GM12878 (cell line): ENCODE results near the gene TMCC3. TPM values are rescaled to one million over a fixed set of nuclear protein-coding genes. Genes with fewer than 3 reads are reported as not detected.
"Not testable (repeated sequence)": the region's sequence is repeated elsewhere in the genome, so short reads cannot be mapped to it uniquely, and the experiment has no call there.

Experiments used
- ATAC-seq: fragments of 200-7000 bp; cut with Tn5 transposase; 3 replicates; pipeline ENCODE4 v1.9.1; 2020; ENCODE audit warnings: mild to moderate bottlenecking, moderate library complexity
- BruUV-seq: library from RNA; stranded (reverse); fragments of 400-500 nt; replicated peaks from 2 replicates; lab custom pipeline; 2021; lab: Mats Ljungman, UMichigan
- CTCF ChIA-PET: fragments of 300-600 bp; sonication (Branson Sonifier 250); formaldehyde crosslinking; extraction: SDS; loops from one replicate; lab custom pipeline; 2021; ENCODE audit warnings: inconsistent platforms; lab: Yijun Ruan, JAX
- POLR2A ChIA-PET: fragments of 350-600 bp; formaldehyde crosslinking; extraction: SDS; loops from one replicate; lab custom pipeline; 2021; ENCODE audit warnings: inconsistent platforms; lab: Charles Lee
- RAD21 ChIA-PET: fragments of 300-600 bp; sonication (Branson Sonifier 250); formaldehyde crosslinking; loops from one replicate; lab custom pipeline; 2023; ENCODE audit warnings: antibody characterized with exemption; ENCODE audit not compliant: unreplicated experiment; lab: Charles Lee
- SMC1A ChIA-PET: fragments of 300-600 bp; sonication (Branson Sonifier 250); formaldehyde crosslinking; loops from one replicate; lab custom pipeline; 2023; ENCODE audit not compliant: unreplicated experiment, uncharacterized antibody; lab: Charles Lee
- DNase-seq: peaks from one replicate; pipeline ENCODE4 v3.0.0-alpha.2; 2011; ENCODE audit warnings: low read depth, low spot score
- FAIRE-seq: peaks from 3 replicates; lab custom pipeline; 2011; peaks lifted over from hg19 to GRCh38; lab: Jason Lieb, UNC
- H2AFZ ChIP-seq: 2 replicates; pipeline ENCODE4 v1.6.0; 2011; ENCODE audit warnings: low read depth, low read length, control low read depth; ENCODE audit not compliant: control insufficient read depth
- H3K27ac ChIP-seq: 2 replicates; pipeline ENCODE4 v1.5.1; 2011; ENCODE audit warnings: control low read depth; ENCODE audit not compliant: control insufficient read depth, insufficient read depth
- H3K27me3 ChIP-seq, 2 experiments: replicated peaks in 1 of 2; 2 replicates each; pipeline versions ENCODE4 v1.6.0 to v1.6.1; 2011; ENCODE audit warnings: low read length in 1 of 2; ENCODE audit not compliant: control insufficient read depth in 2 of 2, insufficient read depth in 2 of 2
- H3K36me3 ChIP-seq, 2 experiments: 2 replicates each; pipeline ENCODE4 v1.5.1; 2011; ENCODE audit warnings: low read length in 1 of 2; ENCODE audit not compliant: control insufficient read depth in 2 of 2, insufficient read depth in 2 of 2
- H3K4me1 ChIP-seq: 2 replicates; pipeline ENCODE4 v1.6.1; 2011; ENCODE audit warnings: mild to moderate bottlenecking, low read length, moderate library complexity, mixed read lengths; ENCODE audit not compliant: control insufficient read depth, insufficient read depth
- H3K4me2 ChIP-seq: 2 replicates; pipeline ENCODE4 v1.6.0; 2011; ENCODE audit warnings: control low read depth; ENCODE audit not compliant: control insufficient read depth, insufficient read depth
- H3K4me3 ChIP-seq: fragments of 200-600 bp; sonication (generic); 2 replicates; pipeline ENCODE4 v1.5.1; 2016
- H3K79me2 ChIP-seq: 2 replicates; pipeline ENCODE4 v1.6.0; 2011; ENCODE audit warnings: low read length; ENCODE audit not compliant: control insufficient read depth, insufficient read depth
- H3K9ac ChIP-seq: 2 replicates; pipeline ENCODE4 v1.8.0; 2011; ENCODE audit warnings: low read length, control low read depth, mixed read lengths; ENCODE audit not compliant: control insufficient read depth, insufficient read depth
- H3K9me3 ChIP-seq: replicated peaks from 3 replicates; pipeline ENCODE4 v1.5.1; 2011; ENCODE audit warnings: mild to moderate bottlenecking, low read length; ENCODE audit not compliant: control insufficient read depth, insufficient read depth
- H4K20me1 ChIP-seq: 2 replicates; pipeline ENCODE4 v1.6.0; 2011; ENCODE audit not compliant: control insufficient read depth, insufficient read depth
- CHD4 ChIP-seq: fragments of 200-600 bp; sonication (generic); IDR thresholded peaks from 2 replicates; pipeline ENCODE4 v1.6.1; 2016; ENCODE audit warnings: mild to moderate bottlenecking
- POLR2AphosphoS5 ChIP-seq: IDR thresholded peaks from 2 replicates; pipeline ENCODE4 v1.6.1; 2011; ENCODE audit warnings: mild to moderate bottlenecking, low read length, inconsistent platforms
- RAD51 ChIP-seq: fragments of 450-650 bp; IDR thresholded peaks from 2 replicates; pipeline ENCODE4 v1.6.1; 2016; ENCODE audit warnings: moderate library complexity, mild to moderate bottlenecking, inconsistent platforms
- RELA ChIP-seq: fragments of 450-650 bp; IDR thresholded peaks from 2 replicates; pipeline ENCODE4 v1.8.0; 2014; ENCODE audit warnings: borderline replicate concordance; ENCODE audit not compliant: partially characterized antibody
- SMAD5 ChIP-seq: IDR thresholded peaks from 2 replicates; pipeline ENCODE4 v1.6.1; 2016; ENCODE audit warnings: antibody characterized with exemption, low read depth
- SUZ12 ChIP-seq: fragments of 200-600 bp; sonication (generic); IDR thresholded peaks from one replicate; pipeline ENCODE4 v1.6.1; 2018; ENCODE audit warnings: antibody characterized with exemption, mild to moderate bottlenecking; ENCODE audit not compliant: unreplicated experiment
- ZNF687 ChIP-seq: fragments of 450-650 bp; IDR thresholded peaks from 2 replicates; pipeline ENCODE4 v1.6.1; 2017; ENCODE audit warnings: mild to moderate bottlenecking, moderate library complexity
- WGBS: methylation state at CpG from one replicate; pipeline ENCODE4 v1.1.6; 2016; ENCODE audit warnings: low lambda C conversion rate; ENCODE audit not compliant: insufficient replicate concordance, insufficient coverage; ENCODE audit errors: missing lambda C conversion rate; 5-methylcytosine and 5-hydroxymethylcytosine counted together
- in situ Hi-C: fragments of 300-500 bp; cut with MboI; formaldehyde crosslinking; loops from 9 replicates; pipeline ENCODE4 v1.14.3; 2018; ENCODE audit warnings: mixed read lengths
- intact Hi-C: fragments of 100-400 bp; cut with micrococcal nuclease; formaldehyde crosslinking; loops from one replicate; pipeline ENCODE4 v1.14.2; 2022; ENCODE audit not compliant: unreplicated experiment
- polyA plus RNA-seq, 11 experiments: library from polyadenylated mRNA; depleted of rRNA in 4 of 11; unstranded in 6 of 11; stranded (reverse) in 5 of 11; fragments of >200 nt; fragmentation: Nextera tagmentation in 4 of 11; fragmentation: Illumina TruSeq in 1 of 11; extraction: Ambion mirVana in 4 of 11; extraction: Trizol in 1 of 11; gene quantifications; 1 replicate in 1 of 11; 2 replicates in 10 of 11; pipeline versions ENCODE4 v1.2.1 to v1.2.3, GENCODE V29; 2011 to 2016; ENCODE audit warnings: inconsistent platforms in 2 of 11, missing spikeins in 2 of 11, low read depth in 1 of 11
- total RNA-seq, 4 experiments: library from RNA; depleted of rRNA in 3 of 4; stranded (reverse); fragments of >200 nt in 3 of 4; fragmentation: Illumina TruSeq in 1 of 4; extraction: Trizol in 1 of 4; gene quantifications; 2 replicates each; pipeline versions ENCODE4 v1.2.1 to v1.2.3, GENCODE V29; 2013 to 2021

The TMCC3 gene
- total and polyA plus RNA-seq, 10 of the 15 experiments (the other 5 are each of a cell fraction or from before 2014, with no cell fraction given): 5.8 to 29.8 (median 12.6) TPM

GRCh38 chr12:94697631-94698030 lies 47.3 kb upstream of the TMCC3 start:
- in situ Hi-C loops: no loop called here
- Histone ChIP-seq H3K36me3 (peaks cover 0 to 6% of the 10 kb centered on the region in 2 experiments; a peak in 2 of 4 replicates), H3K9ac (no peak overlapping the region), H4K20me1 (no peaks in the 10 kb centered on the region), H2AFZ (no peak overlapping the region), H3K4me1 (no peaks in the 10 kb centered on the region), H3K4me2 (no peak overlapping the region), H3K79me2 (peaks cover 16% of the 10 kb centered on the region), H3K27me3 (no peaks in the 10 kb centered on the region), H3K4me3 (no peak overlapping the region), H3K9me3 (peaks cover 6% of the 10 kb centered on the region; the same call in 2 of the 3 replicates), H3K27ac (no peak overlapping the region)
- ChIA-PET SMC1A (interaction anchor here (1.4 to 3.3 kb wide), 3 partner anchors 8 to 93 kb away, joined by 3 to 12 read pairs (median 4); no protein-coding TSS in a partner anchor), POLR2A (no interaction called here), RAD21 (no interaction called here), CTCF (interaction anchor here (1.5 kb wide), 1 partner anchor 9 kb away, joined by 5 read pairs; no protein-coding TSS in a partner anchor)
- BruUV-seq: no TSS peak
- no peak for FAIRE-seq
- TF ChIP-seq RELA: no peak
- TF ChIP-seq SMAD5: no peak
- TF ChIP-seq POLR2AphosphoS5: no peak
- no peak for TF ChIP-seq RAD51
- intact Hi-C loops: no loop called here
- ATAC-seq: no peak
- no peak for DNase-seq

- Histone ChIP-seq H3K4me2 (no peak overlapping the region), H4K20me1 (no peaks in the 10 kb centered on the region), H3K27me3 (no peaks in the 10 kb centered on the region), H3K9me3 (peaks cover 6% of the 10 kb centered on the region; the same call in 2 of the 3 replicates), H3K27ac (no peak overlapping the region), H3K4me3 (no peak overlapping the region), H3K4me1 (peaks cover 8% of the 10 kb centered on the region), H3K36me3 (peaks cover 0 to 6% of the 10 kb centered on the region in 2 experiments; a peak in 2 of 4 replicates), H2AFZ (no peak overlapping the region), H3K9ac (no peak overlapping the region), H3K79me2 (peaks cover 17% of the 10 kb centered on the region)
- ChIA-PET RAD21 (no interaction called here), POLR2A (no interaction called here), SMC1A (no interaction called here), CTCF (interaction anchor here (1.0 kb wide), 1 partner anchor 92 kb away, joined by 3 read pairs; no protein-coding TSS in a partner anchor)
- ATAC-seq: no peak
- in situ Hi-C loops: no loop called here
- no TSS peak for BruUV-seq
- no peak for FAIRE-seq
- intact Hi-C loops: no loop called here
- no peak for DNase-seq
- TF ChIP-seq SUZ12: no peak
- TF ChIP-seq CHD4: no peak
- no peak for TF ChIP-seq ZNF687
- 94% methylated on average over 11 of the region's 11 CpGs for whole genome bisulfite sequencing
These were observed 44.4 kb upstream of the TMCC3 start for GRCh38 chr12:94694732-94695131.

DNA sequence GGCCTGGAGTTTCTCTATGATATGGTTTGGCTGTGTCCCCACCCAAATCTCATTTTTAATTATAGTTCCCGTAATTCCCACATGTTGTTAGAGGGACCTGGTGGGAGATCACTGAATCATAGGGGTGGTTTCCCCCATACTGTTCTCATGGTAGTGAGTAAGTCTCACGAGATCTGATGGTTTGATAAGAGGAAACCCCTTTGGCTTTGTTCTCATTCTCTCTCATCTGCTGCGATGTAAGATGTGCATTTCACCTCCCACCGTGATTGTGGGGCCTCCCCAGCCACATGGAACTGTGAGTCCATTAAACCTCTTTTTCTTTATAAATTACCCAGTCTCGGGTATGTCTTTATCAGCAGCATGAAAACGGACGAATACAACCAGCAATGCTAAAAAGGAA lies 42.5 kb upstream of the TMCC3 start:
- H4K20me1 ChIP-seq, FAIRE-seq, intact Hi-C loops, H2AFZ ChIP-seq, H3K36me3 ChIP-seq, H3K27ac ChIP-seq, H3K9me3 ChIP-seq, CTCF ChIA-PET, DNase-seq, H3K4me3 ChIP-seq, H3K27me3 ChIP-seq, in situ Hi-C loops, ATAC-seq, H3K9ac ChIP-seq, BruUV-seq, H3K4me2 ChIP-seq, RAD21 ChIA-PET: not testable (repeated sequence)
- 54% methylated on average over 7 of the region's 7 CpGs for WGBS
- Histone ChIP-seq H3K79me2 (peaks cover 18% of the 10 kb centered on the region), H3K4me1 (peaks cover 11% of the 10 kb centered on the region)
- SMC1A ChIA-PET: interaction anchor here (1.0 kb wide), 1 partner anchor 26 kb away, joined by 4 read pairs; no protein-coding TSS in a partner anchor
- POLR2A ChIA-PET: interaction anchor here (0.9 kb wide), 1 partner anchor 73 kb away, joined by 3 read pairs; no protein-coding TSS in a partner anchor
